Stomach (tissue), 9 donors: ENCODE measurements around the gene ZMPSTE24. TPM values are rescaled to one million over a fixed set of nuclear protein-coding genes. Genes with fewer than 3 reads are reported as not detected.

ENCODE experiments used
- DNase-seq, 2 donors: peaks; one replicate each; pipeline versions ENCODE4 v3.0.0 to v3.0.0-alpha.2; 2013 to 2019
- H3K27ac ChIP-seq, 5 donors: fragments of 200-600 bp in 4 of 5; sonication (generic) in 4 of 5; one replicate each; pipeline ENCODE4 v1.5.1; 2013 to 2019; ENCODE audit warnings: mild to moderate bottlenecking in 1 of 5, moderate library complexity in 1 of 5
- H3K27me3 ChIP-seq, 3 donors: fragments of 200-600 bp; sonication (generic); one replicate each; pipeline ENCODE4 v1.5.1; 2017 to 2019; ENCODE audit warnings: mixed run types in 1 of 3
- H3K36me3 ChIP-seq, 4 donors: fragments of 200-600 bp; sonication (generic); 1 replicate in 3 of 4; 2 replicates in 1 of 4; pipeline ENCODE4 v1.5.1; 2016 to 2019
- H3K4me1 ChIP-seq, 4 donors: fragments of 200-600 bp; sonication (generic); one replicate each; pipeline ENCODE4 v1.5.1; 2016 to 2019
- H3K4me3 ChIP-seq, 4 donors: fragments of 200-600 bp; sonication (generic) in 3 of 4; one replicate each; pipeline ENCODE4 v1.5.1; 2016 to 2019; ENCODE audit warnings: mild to moderate bottlenecking in 1 of 4
- H3K9me3 ChIP-seq, 4 donors: fragments of 200-600 bp; sonication (generic); one replicate each; pipeline ENCODE4 v1.5.1; 2016 to 2019
- CTCF ChIP-seq, 7 experiments: fragments of 450-650 bp in 4 of 7; fragments of 200-600 bp in 3 of 7; sonication (generic) in 3 of 7; IDR thresholded peaks; one replicate each; pipeline ENCODE4 v1.5.1; 2016 to 2019; ENCODE audit warnings: antibody characterized with exemption in 7 of 7, control low read depth in 2 of 7, mild to moderate bottlenecking in 1 of 7
- EP300 ChIP-seq: sonication (generic); formaldehyde crosslinking; IDR thresholded peaks from one replicate; pipeline ENCODE4 v1.6.1; 2017; ENCODE audit warnings: antibody characterized with exemption
- POLR2A ChIP-seq, 4 donors: fragments of 450-650 bp; IDR thresholded peaks; one replicate each; pipeline ENCODE4 v1.6.1; 2016; ENCODE audit warnings: antibody characterized with exemption in 4 of 4, control low read depth in 2 of 4, mild to moderate bottlenecking in 1 of 4, moderate library complexity in 1 of 4
- POLR2AphosphoS5 ChIP-seq, 3 donors: sonication (generic); formaldehyde crosslinking; IDR thresholded peaks; one replicate each; pipeline ENCODE4 v1.6.1; 2016; ENCODE audit warnings: antibody characterized with exemption in 3 of 3
- WGBS, 5 donors: extraction: QIAGEN DNeasy Blood & Tissue Kit in 3 of 5; methylation state at CpG; one replicate each; pipeline versions ENCODE4 v1.1.5 to v1.1.7; 2013 to 2018; 5-methylcytosine and 5-hydroxymethylcytosine counted together
- intact Hi-C: fragments of 100-400 bp; cut with DNase I; formaldehyde crosslinking; loops from one replicate; pipeline ENCODE4 v1.15.1; 2023; ENCODE audit warnings: low total_unique reads
- polyA plus RNA-seq, 3 donors: library from polyadenylated mRNA; stranded (reverse); fragments of 200-250 nt; gene quantifications; one replicate each; pipeline ENCODE4 v1.2.3, GENCODE V29; 2013
- total RNA-seq, 5 donors: library from RNA; depleted of rRNA; stranded (reverse); fragments of >200 nt; gene quantifications; one replicate each; pipeline versions ENCODE4 v1.1.0 to v1.2.3, GENCODE V29; 2014 to 2016
- donor health status: healthy with polysubstance abuse.
- donor health status: Bipolar disorder and iron deficiency.
- donor health status: healthy.

The ZMPSTE24 gene
- total and polyA plus RNA-seq, 8 donors = 7.8 to 67.7 (median 16.8) TPM

GRCh38 chr1:40306296-40306695 lies 48.3 kb downstream of the ZMPSTE24 start:
- H3K4me3 ChIP-seq = no peak overlapping the region
- peak; percentile 54 to 73 for DNase-seq
- 34 to 75% (median 45%) methylated on average over 4 of the region's 4 CpGs for WGBS, 5 donors
- H3K27ac ChIP-seq = peak overlapping the region in 2 of 5 donors; percentile 13 to 29
- H3K36me3 ChIP-seq = peaks cover 0 to 5% (median 2%) of the 10 kb centered on the region in 4 donors
- peaks cover 0 to 13% (median 5%) of the 10 kb centered on the region in 4 donors for H3K4me1 ChIP-seq
- no peaks in the 10 kb centered on the region for H3K9me3 ChIP-seq
- peaks cover 0 to 16% (median 0%) of the 10 kb centered on the region in 3 donors for H3K27me3 ChIP-seq
- no peak for TF ChIP-seq POLR2A (IDR thresholded peaks at IDR 0.05)
- TF ChIP-seq EP300 = no peak
- no peak for TF ChIP-seq POLR2AphosphoS5 (IDR thresholded peaks at IDR 0.05)
- TF ChIP-seq CTCF (IDR thresholded peaks at IDR 0.05) = no peak
- intact Hi-C loops = no loop called here

DNA sequence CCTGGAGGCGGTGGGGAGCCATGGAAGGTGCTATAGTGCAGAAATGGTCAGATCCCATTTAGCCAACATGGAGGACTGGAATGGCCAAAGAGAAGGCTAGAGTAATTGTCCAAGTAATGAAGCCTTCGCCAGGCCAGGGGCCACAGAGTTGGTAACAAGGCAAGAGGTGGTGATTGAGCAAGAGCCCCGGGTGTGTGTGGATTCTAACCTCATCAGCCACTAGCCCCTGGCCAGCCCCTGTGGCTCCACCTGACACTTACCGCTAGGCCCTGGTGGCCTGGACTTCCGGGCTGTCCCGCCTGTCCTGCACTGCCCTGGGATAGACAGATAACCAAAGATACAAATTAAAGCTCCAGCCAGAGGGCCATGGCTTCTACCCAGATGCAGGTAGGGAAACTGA lies 49.1 kb downstream of the ZMPSTE24 start:
- H3K9me3 ChIP-seq = no peaks in the 10 kb centered on the region
- peaks cover 0 to 15% (median 7%) of the 10 kb centered on the region in 4 donors for H3K4me1 ChIP-seq
- H3K4me3 ChIP-seq = no peak overlapping the region
- no peaks in the 10 kb centered on the region for H3K36me3 ChIP-seq
- WGBS, 5 donors = 89 to 96% (median 92%) methylated on average over 6 of the region's 6 CpGs
- H3K27ac ChIP-seq = no peak overlapping the region
- peaks cover 0 to 16% (median 0%) of the 10 kb centered on the region in 3 donors for H3K27me3 ChIP-seq
- no peak for DNase-seq
- intact Hi-C loops = no loop called here
- TF ChIP-seq EP300 (no peak), POLR2AphosphoS5 (IDR thresholded peaks at IDR 0.05) (no peak), POLR2A (IDR thresholded peaks at IDR 0.05) (no peak)

- H3K4me3 ChIP-seq = no peak overlapping the region
- H3K27ac ChIP-seq = no peak overlapping the region
- peak; percentile 14 to 62 for DNase-seq
- intact Hi-C loops = no loop called here
- TF ChIP-seq EP300 (no peak), CTCF (IDR thresholded peaks at IDR 0.05) (no peak), POLR2AphosphoS5 (IDR thresholded peaks at IDR 0.05) (no peak), POLR2A (IDR thresholded peaks at IDR 0.05) (no peak)
- no peaks in the 10 kb centered on the region for H3K36me3 ChIP-seq
- no peaks in the 10 kb centered on the region for H3K9me3 ChIP-seq
- H3K4me1 ChIP-seq = peaks cover 0 to 23% (median 9%) of the 10 kb centered on the region in 4 donors
- 50 to 73% (median 68%) methylated on average over 5 to 6 of the region's 6 CpGs for WGBS, 5 donors
- H3K27me3 ChIP-seq = peaks cover 0 to 12% (median 0%) of the 10 kb centered on the region in 3 donors
Observed at GRCh38 chr1:40308036-40308727, 50.1 kb downstream of the ZMPSTE24 start.

- TF ChIP-seq CTCF (IDR thresholded peaks at IDR 0.05) (no peak), POLR2A (IDR thresholded peaks at IDR 0.05) (no peak), EP300 (no peak), POLR2AphosphoS5 (IDR thresholded peaks at IDR 0.05) (no peak)
- H3K27ac ChIP-seq = no peak overlapping the region
- H3K4me3 ChIP-seq = no peak overlapping the region
- H3K9me3 ChIP-seq = no peaks in the 10 kb centered on the region
- 70 to 91% (median 80%) methylated on average over 5 to 8 of the region's 8 CpGs for whole genome bisulfite sequencing, 5 donors
- no peaks in the 10 kb centered on the region for H3K27me3 ChIP-seq
- no peaks in the 10 kb centered on the region for H3K36me3 ChIP-seq
- peaks cover 0 to 25% (median 10%) of the 10 kb centered on the region in 4 donors for H3K4me1 ChIP-seq
- DNase-seq = no peak
- intact Hi-C loops = no loop called here
Observed at GRCh38 chr1:40309374-40310128, 51.5 kb downstream of the ZMPSTE24 start.
